Type B pancreatic cell (in vitro differentiated cells): ENCODE results near the gene SLC25A26. TPM values are rescaled to one million over a fixed set of nuclear protein-coding genes. Genes with fewer than 3 reads are reported as not detected.

Experiments
- DNase-seq: peaks from one replicate; pipeline ENCODE4 v3.0.0; 2021; ENCODE audit warnings: mixed read lengths; ENCODE audit not compliant: unreplicated experiment; ENCODE audit errors: extremely low spot score
- H3K27ac Mint-ChIP-seq: 2 replicates; pipeline ENCODE4 v1.8.0; 2021; ENCODE audit warnings: mild to moderate bottlenecking, mixed read lengths
- H3K27me3 Mint-ChIP-seq: 2 replicates; pipeline ENCODE4 v1.8.0; 2021; ENCODE audit warnings: mixed read lengths
- H3K36me3 Mint-ChIP-seq: 2 replicates; pipeline ENCODE4 v1.8.0; 2021; ENCODE audit warnings: mixed read lengths
- H3K4me1 Mint-ChIP-seq: one replicate; pipeline ENCODE4 v1.8.0; 2021; ENCODE audit warnings: mixed read lengths; ENCODE audit not compliant: unreplicated experiment
- H3K4me3 Mint-ChIP-seq: 2 replicates; pipeline ENCODE4 v1.8.0; 2021; ENCODE audit warnings: mild to moderate bottlenecking, mixed read lengths
- H3K9me3 Mint-ChIP-seq: 2 replicates; pipeline ENCODE4 v1.8.0; 2021; ENCODE audit warnings: mixed read lengths
- CTCF ChIP-seq: fragments of 200-600 bp; sonication (generic); conservative IDR thresholded peaks from 2 replicates; pipeline ENCODE4 v1.5.0; 2021; ENCODE audit warnings: antibody characterized with exemption, mild to moderate bottlenecking
- total RNA-seq: library from RNA; stranded (reverse); gene quantifications from 2 replicates; pipeline ENCODE4 v1.2.1, GENCODE V29; 2021; ENCODE audit warnings: low replicate concordance

The SLC25A26 gene
- total RNA-seq, 1 donor from 2014 or later = 13.4 TPM

GRCh38 chr3:66181764-66182163, 39.0 kb upstream of the SLC25A26 start:
- Mint-ChIP-seq H3K36me3 (no peaks in the 10 kb centered on the region), H3K4me3 (no peak overlapping the region), H3K4me1 (peaks cover 8% of the 10 kb centered on the region), H3K27ac (no peak overlapping the region), H3K9me3 (peaks cover 6% of the 10 kb centered on the region), H3K27me3 (peaks cover 19% of the 10 kb centered on the region)
- no peak for DNase-seq
- no peak for TF ChIP-seq CTCF

GRCh38 chr3:66182246-66182645, 38.6 kb upstream of the SLC25A26 start:
- TF ChIP-seq CTCF = no peak
- H3K27me3 Mint-ChIP-seq = peaks cover 15% of the 10 kb centered on the region
- H3K9me3 Mint-ChIP-seq = peaks cover 11% of the 10 kb centered on the region
- peaks cover 8% of the 10 kb centered on the region for H3K4me1 Mint-ChIP-seq
- peaks cover 2% of the 10 kb centered on the region for H3K36me3 Mint-ChIP-seq
- no peak overlapping the region for H3K4me3 Mint-ChIP-seq
- H3K27ac Mint-ChIP-seq = no peak overlapping the region
- no peak for DNase-seq

GRCh38 chr3:66186545-66186944, 34.3 kb upstream of the SLC25A26 start:
- H3K27ac Mint-ChIP-seq = no peak overlapping the region
- peaks cover 28% of the 10 kb centered on the region for H3K9me3 Mint-ChIP-seq
- no peak for DNase-seq
- peaks cover 8% of the 10 kb centered on the region for H3K36me3 Mint-ChIP-seq
- no peaks in the 10 kb centered on the region for H3K4me1 Mint-ChIP-seq
- no peak for TF ChIP-seq CTCF
- peaks cover 3% of the 10 kb centered on the region for H3K27me3 Mint-ChIP-seq
- no peak overlapping the region for H3K4me3 Mint-ChIP-seq

- peaks cover 4% of the 10 kb centered on the region for H3K4me1 Mint-ChIP-seq
- peaks cover 20% of the 10 kb centered on the region for H3K27me3 Mint-ChIP-seq
- H3K27ac Mint-ChIP-seq = no peak overlapping the region
- H3K36me3 Mint-ChIP-seq = no peaks in the 10 kb centered on the region
- peak overlapping the region; percentile 65 for H3K4me3 Mint-ChIP-seq
- no peaks in the 10 kb centered on the region for H3K9me3 Mint-ChIP-seq
- peak; percentile 75 for DNase-seq
- peak; percentile 25 for TF ChIP-seq CTCF
Observed at GRCh38 chr3:66195347-66195783, 25.4 kb upstream of the SLC25A26 start.

GRCh38 chr3:66196633-66197032, 24.2 kb upstream of the SLC25A26 start:
- Mint-ChIP-seq H3K4me1 (peaks cover 4% of the 10 kb centered on the region), H3K4me3 (no peak overlapping the region), H3K27ac (no peak overlapping the region), H3K9me3 (no peaks in the 10 kb centered on the region), H3K36me3 (no peaks in the 10 kb centered on the region), H3K27me3 (peaks cover 20% of the 10 kb centered on the region)
- TF ChIP-seq CTCF = peak; percentile 61
- DNase-seq = no peak
